PC-3 (cell line): ENCODE results near the gene SOS1. TPM values are rescaled to one million over a fixed set of nuclear protein-coding genes. Genes with fewer than 3 reads are reported as not detected.

Experiments
- ATAC-seq: fragments of 200-7000 bp; cut with Tn5 transposase; 2 replicates; pipeline ENCODE4 v1.9.1; 2020; ENCODE audit warnings: mild to moderate bottlenecking, moderate library complexity
- BruUV-seq: library from RNA; stranded (reverse); fragments of 400-500 nt; replicated peaks from 2 replicates; lab custom pipeline; 2021; lab: Mats Ljungman, UMichigan
- CTCF ChIA-PET: fragments of 300-600 bp; sonication (Branson Sonifier 250); formaldehyde crosslinking; loops from one replicate; lab custom pipeline; 2022; ENCODE audit warnings: antibody characterized with exemption; lab: Charles Lee
- POLR2A ChIA-PET: fragments of 300-600 bp; sonication (Branson Sonifier 250); formaldehyde crosslinking; loops from one replicate; lab custom pipeline; 2022; ENCODE audit warnings: antibody characterized with exemption; ENCODE audit not compliant: unreplicated experiment; lab: Charles Lee
- DNase-seq: peaks from one replicate; pipeline ENCODE4 v3.0.0-alpha.2; 2015
- H2AFZ ChIP-seq: fragments of 300-600 bp; sonication (generic); 2 replicates; pipeline ENCODE4 v1.6.0; 2016; ENCODE audit warnings: antibody characterized with exemption, low read length
- H3F3A ChIP-seq: fragments of 300-600 bp; sonication (generic); one replicate; pipeline ENCODE4 v1.6.0; 2017; ENCODE audit warnings: antibody characterized with exemption, low read length, control low read depth, mild to moderate bottlenecking; ENCODE audit not compliant: unreplicated experiment
- H3K27ac ChIP-seq: fragments of 300-600 bp; sonication (generic); 2 replicates; pipeline ENCODE4 v1.5.1; 2016; ENCODE audit warnings: mild to moderate bottlenecking, low read length
- H3K27me3 ChIP-seq: fragments of 300-600 bp; sonication (generic); 2 replicates; pipeline ENCODE4 v1.6.1; 2016; ENCODE audit warnings: low read length, mixed read lengths
- H3K36me3 ChIP-seq: fragments of 300-600 bp; sonication (generic); 2 replicates; pipeline ENCODE4 v1.6.1; 2016; ENCODE audit warnings: low read depth, mixed run types, low read length, mixed read lengths
- H3K4me1 ChIP-seq: fragments of 300-600 bp; sonication (generic); 2 replicates; pipeline ENCODE4 v1.5.1; 2016; ENCODE audit warnings: low read length; ENCODE audit not compliant: insufficient read depth
- H3K4me2 ChIP-seq: fragments of 300-600 bp; sonication (generic); 2 replicates; pipeline ENCODE4 v1.6.0; 2016; ENCODE audit warnings: low read length
- H3K4me3 ChIP-seq: fragments of 300-600 bp; sonication (generic); 2 replicates; pipeline ENCODE4 v1.5.1; 2016; ENCODE audit warnings: mild to moderate bottlenecking, low read length, mixed read lengths
- H3K79me2 ChIP-seq: fragments of 300-600 bp; sonication (generic); 2 replicates; pipeline ENCODE4 v1.6.1; 2017; ENCODE audit warnings: low read length, mixed read lengths
- H3K9ac ChIP-seq: fragments of 300-600 bp; sonication (generic); 2 replicates; pipeline ENCODE4 v1.6.0; 2016; ENCODE audit warnings: mild to moderate bottlenecking, low read length
- H3K9me2 ChIP-seq: fragments of 300-600 bp; sonication (generic); replicated peaks from 2 replicates; pipeline ENCODE4 v1.6.1; 2016; ENCODE audit warnings: mixed run types, low read length, mixed read lengths
- H3K9me3 ChIP-seq: fragments of 300-600 bp; sonication (generic); 2 replicates; pipeline ENCODE4 v1.6.1; 2016; ENCODE audit warnings: low read length, mixed read lengths
- H4K20me1 ChIP-seq: fragments of 300-600 bp; sonication (generic); 2 replicates; pipeline ENCODE4 v1.6.1; 2016; ENCODE audit warnings: low read length, mixed read lengths
- CTCF ChIP-seq: fragments of 300-600 bp; sonication (generic); conservative IDR thresholded peaks from 2 replicates; pipeline ENCODE4 v1.5.1; 2017; ENCODE audit warnings: antibody characterized with exemption, low read depth, mild to moderate bottlenecking, low read length
- EZH2 ChIP-seq: fragments of 300-600 bp; sonication (generic); IDR thresholded peaks from one replicate; pipeline ENCODE4 v1.6.1; 2017; ENCODE audit warnings: antibody characterized with exemption, mild to moderate bottlenecking, low read length; ENCODE audit not compliant: unreplicated experiment
- EZH2phosphoT487 ChIP-seq: fragments of 300-600 bp; sonication (generic); IDR thresholded peaks from 2 replicates; pipeline ENCODE4 v1.6.1; 2018; ENCODE audit warnings: mild to moderate bottlenecking, antibody characterized with exemption, low read length, borderline replicate concordance
- intact Hi-C: fragments of 100-400 bp; cut with micrococcal nuclease; formaldehyde crosslinking; loops from 2 replicates; pipeline ENCODE4 v1.9.0; 2023
- total RNA-seq: library from RNA; depleted of rRNA; stranded (reverse); fragments of >200 nt; gene quantifications from 2 replicates; pipeline ENCODE4 v1.2.3, GENCODE V29; 2014

The SOS1 gene
- total RNA-seq, 1 experiment from 2014 or later = 9.7 TPM

GRCh38 chr2:39108377-39108776 lies 12.5 kb downstream of the SOS1 start:
- Histone ChIP-seq H3K4me1 (no peaks in the 10 kb centered on the region), H4K20me1 (no peaks in the 10 kb centered on the region), H3K36me3 (peaks cover 5% of the 10 kb centered on the region; the same call in 1 of the 2 replicates), H3K4me2 (no peak overlapping the region), H3K9me3 (no peaks in the 10 kb centered on the region), H3K79me2 (peaks cover 81% of the 10 kb centered on the region), H3F3A (no peaks in the 10 kb centered on the region), H2AFZ (no peak overlapping the region), H3K9me2 (no peaks in the 10 kb centered on the region), H3K9ac (no peak overlapping the region), H3K27ac (no peak overlapping the region), H3K27me3 (no peaks in the 10 kb centered on the region), H3K4me3 (no peak overlapping the region)
- CTCF ChIA-PET = no interaction called here
- no peak for TF ChIP-seq EZH2phosphoT487
- TF ChIP-seq CTCF = no peak
- no peak for TF ChIP-seq EZH2
- no TSS peak for BruUV-seq
- DNase-seq (no peak), ATAC-seq (no peak)
- intact Hi-C loops = loop anchor here (5.0 kb wide), 1 partner anchor 41 kb away; no protein-coding TSS in a partner anchor
- POLR2A ChIA-PET = no interaction called here

GRCh38 chr2:39107724-39108273 lies 13.1 kb downstream of the SOS1 start:
- no peak for TF ChIP-seq EZH2phosphoT487
- no peak for TF ChIP-seq EZH2
- TF ChIP-seq CTCF = no peak
- CTCF ChIA-PET = no interaction called here
- H3K27me3 ChIP-seq = no peaks in the 10 kb centered on the region
- no peaks in the 10 kb centered on the region for H3K9me3 ChIP-seq
- H4K20me1 ChIP-seq = no peaks in the 10 kb centered on the region
- POLR2A ChIA-PET = no interaction called here
- H3K27ac ChIP-seq = no peak overlapping the region
- H3K36me3 ChIP-seq = peaks cover 5% of the 10 kb centered on the region; the same call in 1 of the 2 replicates
- no peak overlapping the region for H3K4me2 ChIP-seq
- H2AFZ ChIP-seq = no peak overlapping the region
- no peak overlapping the region for H3K4me3 ChIP-seq
- DNase-seq (no peak), ATAC-seq (no peak)
- intact Hi-C loops = loop anchor here (5.0 kb wide), 1 partner anchor 40 kb away; no protein-coding TSS in a partner anchor
- H3K4me1 ChIP-seq = no peaks in the 10 kb centered on the region
- H3K9me2 ChIP-seq = no peaks in the 10 kb centered on the region
- no peak overlapping the region for H3K9ac ChIP-seq
- H3K79me2 ChIP-seq = peaks cover 87% of the 10 kb centered on the region
- H3F3A ChIP-seq = no peaks in the 10 kb centered on the region
- BruUV-seq = no TSS peak

- TF ChIP-seq EZH2phosphoT487 = no peak
- TF ChIP-seq EZH2 = no peak
- TF ChIP-seq CTCF = no peak
- H4K20me1 ChIP-seq = no peaks in the 10 kb centered on the region
- POLR2A ChIA-PET = no interaction called here
- no peak overlapping the region for H3K27ac ChIP-seq
- H3K4me2 ChIP-seq = no peak overlapping the region
- ATAC-seq = peak; percentile 53
- BruUV-seq = no TSS peak
- H3F3A ChIP-seq = no peaks in the 10 kb centered on the region
- H3K79me2 ChIP-seq = peaks cover 91% of the 10 kb centered on the region
- H2AFZ ChIP-seq = no peak overlapping the region
- intact Hi-C loops = loop anchor here (5.0 kb wide), 1 partner anchor 40 kb away; no protein-coding TSS in a partner anchor
- no peak overlapping the region for H3K4me3 ChIP-seq
- peaks cover under 1% of the 10 kb centered on the region; the same call in 1 of the 2 replicates for H3K36me3 ChIP-seq
- DNase-seq = no peak
- H3K4me1 ChIP-seq = no peaks in the 10 kb centered on the region
- H3K27me3 ChIP-seq = no peaks in the 10 kb centered on the region
- CTCF ChIA-PET = no interaction called here
- no peaks in the 10 kb centered on the region for H3K9me3 ChIP-seq
- no peak overlapping the region for H3K9ac ChIP-seq
- no peaks in the 10 kb centered on the region for H3K9me2 ChIP-seq
Observed at GRCh38 chr2:39107156-39107555, 13.7 kb downstream of the SOS1 start.
